GM10266 (cell line): ENCODE data around the gene RIPK3.
A peak's percentile ranks its signal among the peaks of the same experiment; 100 is the strongest.
"Not testable (repeated sequence)": the region's sequence is repeated elsewhere in the genome, so short reads cannot be mapped to it uniquely, and the experiment has no call there.

Experiments
- DNase-seq: peaks from one replicate; pipeline ENCODE4 v3.0.0; 2012; ENCODE audit errors: extremely low spot score
- CTCF ChIP-seq: IDR thresholded peaks from 2 replicates; pipeline ENCODE4 v1.5.1; 2012; ENCODE audit warnings: mild to moderate bottlenecking, low read depth; ENCODE audit not compliant: control insufficient read depth, insufficient read depth; ENCODE audit errors: missing control alignments

Gene RIPK3

GRCh38 chr14:24327914-24328313 is 11.9 kb downstream of the RIPK3 start:
- DNase-seq = not testable (repeated sequence)
- peak; percentile 55 for TF ChIP-seq CTCF

DNA sequence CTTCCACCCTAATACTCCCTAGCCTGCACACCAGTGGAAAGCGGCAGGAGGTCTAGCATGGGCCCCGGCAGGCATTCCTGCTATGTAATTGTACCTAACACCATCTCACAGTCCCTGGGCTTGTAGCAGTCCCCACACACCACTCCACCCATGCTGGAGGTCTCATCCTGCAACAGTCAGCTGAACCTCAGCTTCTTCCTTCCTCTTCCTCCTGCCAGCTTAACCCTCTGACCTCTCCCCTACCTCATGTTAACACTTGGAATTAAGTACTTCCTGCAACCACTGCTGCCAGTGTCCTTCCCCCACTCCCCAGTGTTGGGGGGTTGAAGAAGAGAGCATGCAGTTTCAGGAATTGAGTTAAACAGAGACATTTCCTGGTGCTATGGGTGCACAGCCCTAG is 12.5 kb downstream of the RIPK3 start:
- DNase-seq = no peak
- no peak for TF ChIP-seq CTCF

DNA sequence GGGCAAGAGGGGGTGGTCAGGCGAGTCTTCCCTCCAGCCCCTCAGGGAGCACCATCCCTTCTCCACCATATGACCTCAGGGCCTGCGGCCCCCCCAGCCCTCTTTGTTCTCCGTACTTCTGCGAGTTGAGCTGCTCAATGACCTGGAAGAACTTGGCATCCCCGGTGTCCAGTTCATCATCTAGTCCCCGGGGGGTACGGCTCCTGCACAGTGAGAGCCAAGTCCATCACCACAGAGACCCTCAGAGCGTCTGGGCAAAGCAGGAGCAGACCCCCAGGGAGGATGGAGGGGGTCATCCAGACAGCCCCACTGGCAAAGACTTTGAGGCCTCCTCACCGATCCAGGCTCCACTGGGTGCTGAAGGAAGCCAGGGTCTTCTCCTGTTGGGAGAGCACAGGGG is 13.8 kb downstream of the RIPK3 start:
- TF ChIP-seq CTCF = no peak
- DNase-seq = no peak

- no peak for DNase-seq
- TF ChIP-seq CTCF = no peak
Measured at GRCh38 chr14:24325041-24325530, 14.7 kb downstream of the RIPK3 start.

DNA sequence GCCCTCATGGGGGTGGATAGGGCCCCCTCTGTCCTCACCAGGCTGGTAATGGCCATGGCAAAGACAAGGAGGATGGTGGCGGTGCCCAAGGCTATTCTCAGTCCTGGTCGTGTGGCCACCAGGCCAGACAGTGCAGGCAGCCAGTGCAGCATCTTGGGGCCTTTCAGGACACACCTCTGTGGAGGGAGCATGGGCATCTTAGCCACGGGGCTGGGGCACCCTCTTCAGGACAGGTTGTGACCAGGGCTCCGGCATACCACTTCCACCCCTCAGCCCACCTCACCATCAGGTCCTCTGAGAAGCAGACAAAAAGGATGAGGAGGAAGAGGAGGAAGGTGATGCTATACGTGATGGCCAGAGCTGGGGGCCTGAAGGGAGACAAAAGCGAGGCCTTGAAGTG is 15.8 kb downstream of the RIPK3 start:
- DNase-seq = no peak
- TF ChIP-seq CTCF = no peak

DNA sequence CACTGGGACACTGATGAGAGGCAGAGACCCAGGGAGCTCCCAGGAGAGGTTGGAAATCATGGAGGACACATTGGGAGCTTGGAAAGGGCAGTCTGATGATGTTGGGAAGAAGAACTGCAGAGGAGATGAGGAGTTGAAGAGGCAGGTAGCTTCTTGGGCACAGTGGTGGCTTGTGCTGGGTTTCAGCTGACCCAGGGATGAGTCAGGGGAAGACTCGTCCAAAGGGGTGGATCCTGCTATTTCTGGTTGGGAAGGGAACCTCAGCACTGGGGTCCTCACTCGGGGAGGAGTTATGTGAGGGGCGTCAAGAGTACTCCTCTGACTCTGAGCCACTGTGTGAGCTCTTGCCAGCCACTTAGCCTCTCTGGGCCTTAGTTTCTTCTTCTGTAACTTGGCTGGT is 16.4 kb downstream of the RIPK3 start:
- TF ChIP-seq CTCF = no peak
- no peak for DNase-seq

DNA sequence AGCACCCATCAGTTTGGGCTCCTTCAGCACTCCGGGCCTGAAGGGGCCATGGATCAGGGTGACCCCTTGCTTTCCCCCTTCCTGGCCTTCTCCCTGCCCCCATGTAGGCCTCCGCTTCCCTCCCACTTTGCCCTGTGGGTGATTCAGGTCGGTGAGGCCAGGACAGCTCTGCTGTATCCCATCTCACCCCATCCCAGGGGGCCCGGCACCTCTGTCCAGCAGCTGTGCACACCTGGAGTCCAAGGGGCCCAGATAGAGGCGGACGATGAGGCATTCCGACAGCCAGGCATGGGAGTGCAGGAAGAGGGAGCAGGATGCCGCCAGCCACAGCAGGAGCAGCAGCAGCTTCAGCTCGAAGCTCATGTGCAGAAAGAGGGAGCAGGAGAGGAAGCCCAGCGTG is 17.1 kb downstream of the RIPK3 start:
- DNase-seq = no peak
- TF ChIP-seq CTCF = no peak
